RWPE1 (cell line): ENCODE results near the gene ABR.

Experiments
- CTCF ChIA-PET: fragments of 350-600 bp; sonication (Branson Sonifier 250); formaldehyde crosslinking; extraction: SDS; loops from one replicate; lab custom pipeline; 2021; lab: Yijun Ruan, JAX
- POLR2A ChIA-PET: fragments of 400-600 bp; formaldehyde crosslinking; extraction: SDS; loops from one replicate; lab custom pipeline; 2020; ENCODE audit warnings: antibody characterized with exemption; ENCODE audit not compliant: low non-redundant PET; lab: Yijun Ruan, JAX
- DNase-seq: peaks from one replicate; pipeline ENCODE4 v3.0.0; 2012; ENCODE audit warnings: low spot score
- H3K27ac ChIP-seq: fragments of 450-650 bp; 2 replicates; pipeline ENCODE4 v1.5.1; 2017
- CTCF ChIP-seq: fragments of 450-650 bp; conservative IDR thresholded peaks from 2 replicates; pipeline ENCODE4 v1.5.1; 2017; ENCODE audit warnings: low read depth, mild to moderate bottlenecking

The ABR gene

GRCh38 chr17:1091900-1092299 is 87.9 kb downstream of the ABR start:
- H3K27ac ChIP-seq, result peak overlapping the region; percentile 95
- no peak for TF ChIP-seq CTCF

GRCh38 chr17:1091190-1091534 is 88.6 kb downstream of the ABR start:
- no peak for DNase-seq
- CTCF ChIA-PET, result interaction anchor here (0.6 to 0.9 kb wide), 2 partner anchors 13 to 46 kb away, joined by 3 to 5 read pairs; no protein-coding TSS in a partner anchor
- POLR2A ChIA-PET, result no interaction called here
- no peak for TF ChIP-seq CTCF
- H3K27ac ChIP-seq, result peak overlapping the region; percentile 95

More at GRCh38 chr17:1091900-1092299, 87.9 kb downstream of the ABR start:
- ChIA-PET CTCF (interaction anchor here (0.7 to 0.9 kb wide), 3 partner anchors 12 to 56 kb away, joined by 3 read pairs; no protein-coding TSS in a partner anchor), POLR2A (interaction anchor here (1.0 kb wide), 1 partner anchor 23 kb away, joined by 4 read pairs; no protein-coding TSS in a partner anchor)
- no peak for DNase-seq

- DNase-seq, result no peak
- CTCF ChIA-PET, result interaction anchor here (0.6 to 1.4 kb wide), 3 partner anchors 32 to 1612 kb away, joined by 4 to 6 read pairs (median 5); no protein-coding TSS in a partner anchor
- POLR2A ChIA-PET, result no interaction called here
- H3K27ac ChIP-seq, result peak overlapping the region; percentile 95
- no peak for TF ChIP-seq CTCF
Observed at GRCh38 chr17:1090465-1091189, 89.2 kb downstream of the ABR start.

- ChIA-PET POLR2A (no interaction called here), CTCF (interaction anchor here (0.8 to 1.4 kb wide), 2 partner anchors 32 to 1613 kb away, joined by 4 to 6 read pairs; no protein-coding TSS in a partner anchor)
- H3K27ac ChIP-seq, result peak overlapping the region; percentile 95
- no peak for TF ChIP-seq CTCF
- no peak for DNase-seq
Observed at GRCh38 chr17:1089915-1090314, 89.9 kb downstream of the ABR start.

- CTCF ChIA-PET, result interaction anchor here (0.7 kb wide), 1 partner anchor 29 kb away, joined by 7 read pairs; no protein-coding TSS in a partner anchor
- no peak for TF ChIP-seq CTCF
- peak; percentile 78 for DNase-seq
- POLR2A ChIA-PET, result no interaction called here
- H3K27ac ChIP-seq, result peak overlapping the region; percentile 95
Observed at GRCh38 chr17:1087381-1088241, 92.2 kb downstream of the ABR start.
